Esophagus squamous epithelium (tissue), 5 donors: ENCODE results near the gene TGIF2. TPM values are rescaled to one million over a fixed set of nuclear protein-coding genes. Genes with fewer than 3 reads are reported as not detected.

Experiments
- DNase-seq: peaks from one replicate; lab custom pipeline; 2025; lab: John Stamatoyannopoulos, UW
- H3K27ac ChIP-seq, 4 donors: fragments of 200-600 bp; sonication (generic); one replicate each; pipeline ENCODE4 v1.5.1; 2016 to 2019; ENCODE audit warnings: mild to moderate bottlenecking in 1 of 4
- H3K27me3 ChIP-seq, 4 donors: fragments of 200-600 bp; sonication (generic); 1 replicate in 3 of 4; 2 replicates in 1 of 4; pipeline versions ENCODE4 v1.5.1 to v1.6.0; 2017 to 2021; ENCODE audit warnings: antibody characterized with exemption in 1 of 4
- H3K36me3 ChIP-seq, 3 donors: fragments of 200-600 bp; sonication (generic); one replicate each; pipeline ENCODE4 v1.5.1; 2016 to 2019
- H3K4me1 ChIP-seq, 3 donors: fragments of 200-600 bp; sonication (generic); one replicate each; pipeline ENCODE4 v1.5.1; 2017 to 2019
- H3K4me3 ChIP-seq, 4 donors: fragments of 200-600 bp; sonication (generic); 1 replicate in 3 of 4; 2 replicates in 1 of 4; pipeline ENCODE4 v1.5.1; 2016 to 2019; ENCODE audit warnings: mild to moderate bottlenecking in 2 of 4, moderate library complexity in 1 of 4
- H3K9me3 ChIP-seq, 3 donors: fragments of 200-600 bp; sonication (generic); one replicate each; pipeline ENCODE4 v1.5.1; 2016 to 2019
- CTCF ChIP-seq, 6 experiments: fragments of 450-650 bp in 4 of 6; fragments of 200-600 bp in 2 of 6; sonication (generic) in 2 of 6; IDR thresholded peaks; one replicate each; pipeline ENCODE4 v1.5.1; 2016 to 2019; ENCODE audit warnings: antibody characterized with exemption in 6 of 6, mild to moderate bottlenecking in 4 of 6, moderate library complexity in 4 of 6
- POLR2A ChIP-seq, 4 donors: fragments of 450-650 bp; IDR thresholded peaks; one replicate each; pipeline ENCODE4 v1.6.1; 2017; ENCODE audit warnings: antibody characterized with exemption in 4 of 4, mild to moderate bottlenecking in 4 of 4, moderate library complexity in 3 of 4
- whole genome bisulfite sequencing, 2 donors: methylation state at CpG; one replicate each; pipeline ENCODE4 v1.1.5; 2018; 5-methylcytosine and 5-hydroxymethylcytosine counted together
- intact Hi-C: fragments of 100-400 bp; cut with DNase I; formaldehyde crosslinking; loops from one replicate; pipeline ENCODE4 v1.15.0; 2022
- total RNA-seq, 4 donors: library from RNA; depleted of rRNA; stranded (reverse); fragments of >200 nt; gene quantifications; one replicate each; pipeline ENCODE4 v1.1.0, GENCODE V29; 2016
- donor health status: DM: yes; HTN: yes; CAD: no.

TGIF2 gene
- total RNA-seq, 4 donors from 2014 or later = 3.4 to 10.9 (median 7.1) TPM

DNA sequence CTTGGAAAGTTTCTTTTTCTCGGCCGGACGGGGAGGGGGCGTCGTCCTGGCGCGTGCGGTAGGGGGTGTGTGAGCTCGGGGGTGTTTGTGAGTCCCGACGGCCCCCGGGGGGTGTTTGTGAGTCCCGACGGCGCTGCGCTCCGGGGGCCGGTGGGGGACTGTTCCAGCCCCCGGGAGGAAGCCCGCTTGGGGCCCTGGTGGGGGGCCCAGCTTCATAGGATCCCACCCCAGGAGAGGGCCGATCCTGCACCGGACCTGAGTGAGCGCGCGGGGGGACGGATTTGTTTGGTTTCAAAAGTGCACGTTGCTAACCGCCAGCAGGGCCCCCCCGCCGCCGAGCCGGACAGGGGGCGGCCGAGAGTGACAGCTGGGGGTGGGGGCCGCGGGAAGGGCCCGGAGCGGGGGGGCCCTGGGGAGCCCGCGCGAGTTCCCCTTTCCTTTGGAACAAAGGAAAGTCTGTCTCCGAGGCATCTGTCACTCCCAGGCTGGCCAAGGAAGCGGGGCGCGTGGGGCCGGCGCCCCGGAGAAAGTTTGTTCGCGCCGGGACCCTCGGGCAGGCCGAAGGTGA lies 485 bp downstream of the TGIF2 start:
- 0% methylated on average over 2 to 8 of the region's 53 CpGs for WGBS, 2 donors
- intact Hi-C loops = no loop called here
- peaks cover 10 to 49% (median 17%) of the 10 kb centered on the region in 3 donors for H3K4me1 ChIP-seq

DNA sequence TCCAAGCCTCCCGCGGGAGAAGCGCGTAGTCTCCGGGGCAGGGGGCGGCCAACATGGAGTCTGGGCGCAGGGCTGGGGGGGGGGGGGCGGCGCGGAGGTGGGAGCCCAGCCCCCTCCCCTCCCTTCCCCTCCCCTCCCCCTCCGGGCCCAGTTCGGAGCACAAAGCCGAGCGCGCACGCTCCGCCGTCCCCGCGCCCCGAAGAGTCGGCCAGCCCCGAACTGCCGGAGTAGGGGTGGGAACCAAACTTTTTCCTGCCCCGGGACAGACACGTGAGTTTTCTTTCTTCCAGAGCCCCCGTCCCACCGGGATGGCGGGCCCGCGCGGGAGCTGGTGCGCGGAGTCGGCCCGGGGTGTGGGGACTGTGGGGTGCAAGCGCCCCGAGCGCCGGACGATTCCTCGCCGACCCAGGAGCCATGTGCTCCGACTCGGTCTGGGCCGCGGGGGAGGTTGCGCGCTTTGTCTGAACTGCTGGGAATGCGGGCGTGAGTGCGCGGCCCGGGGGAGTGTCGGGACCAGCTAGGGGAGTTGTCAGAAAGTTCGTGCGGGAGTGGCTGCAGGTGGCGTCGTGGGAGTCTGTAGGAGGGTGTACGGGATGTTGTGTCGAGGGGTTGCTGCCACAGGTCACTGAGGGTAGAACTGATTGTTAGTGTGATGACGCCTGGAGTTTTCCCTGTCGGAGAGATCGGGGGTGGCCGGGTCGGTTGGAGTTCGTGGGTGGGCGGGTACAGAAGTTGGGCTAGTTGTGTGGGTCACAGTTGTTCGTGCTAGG lies 1.2 kb downstream of the TGIF2 start:
- peaks cover 0 to 35% (median 0%) of the 10 kb centered on the region in 4 donors for H3K27me3 ChIP-seq
- 1% methylated on average over 13 to 18 of the region's 69 CpGs for WGBS, 2 donors
- no peaks in the 10 kb centered on the region for H3K9me3 ChIP-seq
- peak overlapping the region; percentile 47 to 89 (median 80) for H3K4me3 ChIP-seq
- H3K36me3 ChIP-seq = peaks cover 0 to 13% (median 2%) of the 10 kb centered on the region in 3 donors
- intact Hi-C loops = no loop called here
- peaks cover 10 to 49% (median 17%) of the 10 kb centered on the region in 3 donors for H3K4me1 ChIP-seq
- DNase-seq = no peak
- TF ChIP-seq POLR2A (IDR thresholded peaks at IDR 0.05) (no peak), CTCF (IDR thresholded peaks at IDR 0.05) (no peak)
- H3K27ac ChIP-seq = peak overlapping the region; percentile 82 to 95 (median 92)

More for the DNA sequence above, 485 bp downstream of the TGIF2 start:
- H3K9me3 ChIP-seq = no peaks in the 10 kb centered on the region
- peaks cover 0 to 7% (median 0%) of the 10 kb centered on the region in 3 donors for H3K36me3 ChIP-seq
- no peak for DNase-seq
- peaks cover 0 to 35% (median 0%) of the 10 kb centered on the region in 4 donors for H3K27me3 ChIP-seq
- H3K4me3 ChIP-seq = peak overlapping the region; percentile 47 to 89 (median 80)
- H3K27ac ChIP-seq = peak overlapping the region; percentile 82 to 95 (median 92)
- no peak for TF ChIP-seq CTCF (IDR thresholded peaks at IDR 0.05)
- TF ChIP-seq POLR2A (IDR thresholded peaks at IDR 0.05) = no peak

DNA sequence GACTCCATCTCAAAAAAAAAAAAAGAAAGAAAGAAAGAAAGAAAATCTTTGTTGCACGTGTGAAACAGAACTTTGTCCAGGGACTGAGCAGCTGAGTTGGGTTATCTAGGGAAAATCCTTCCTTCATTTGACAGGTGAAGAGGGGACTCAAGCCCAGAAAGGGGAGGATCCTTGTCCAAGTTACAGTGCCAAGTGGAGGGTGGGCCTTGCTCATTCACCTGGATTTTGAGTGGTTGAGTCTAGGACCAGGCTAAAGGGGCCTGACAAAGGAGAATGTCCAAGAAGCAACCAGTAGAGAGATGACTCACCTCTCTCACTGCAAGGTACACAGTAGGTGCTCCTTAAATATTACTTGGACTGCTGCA lies 2.7 kb downstream of the TGIF2 start:
- 41 to 73% methylated on average over 1 of the region's 1 CpG for WGBS, 2 donors
- intact Hi-C loops = no loop called here
- peak overlapping the region in 1 of 4 donors; percentile 91 for H3K27ac ChIP-seq

GRCh38 chr20:36578356-36579041 lies 5.1 kb downstream of the TGIF2 start:
- Histone ChIP-seq H3K27ac (no peak overlapping the region), H3K36me3 (peaks cover 0 to 47% (median 12%) of the 10 kb centered on the region in 3 donors), H3K9me3 (no peaks in the 10 kb centered on the region), H3K4me3 (no peak overlapping the region), H3K4me1 (peaks cover 1 to 36% (median 17%) of the 10 kb centered on the region in 3 donors), H3K27me3 (peaks cover 0 to 49% (median 0%) of the 10 kb centered on the region in 4 donors)
- 92 to 94% methylated on average over 14 of the region's 15 CpGs for WGBS, 2 donors
- intact Hi-C loops = no loop called here
- no peak for DNase-seq
- TF ChIP-seq CTCF (IDR thresholded peaks at IDR 0.05) = no peak
- no peak for TF ChIP-seq POLR2A (IDR thresholded peaks at IDR 0.05)

More for the DNA sequence above, 2.7 kb downstream of the TGIF2 start:
- no peak for DNase-seq
- peaks cover 0 to 42% (median 0%) of the 10 kb centered on the region in 4 donors for H3K27me3 ChIP-seq
- no peak for TF ChIP-seq POLR2A (IDR thresholded peaks at IDR 0.05)
- no peak for TF ChIP-seq CTCF (IDR thresholded peaks at IDR 0.05)
- H3K4me1 ChIP-seq = peaks cover 10 to 49% (median 17%) of the 10 kb centered on the region in 3 donors
- peaks cover 0 to 29% (median 12%) of the 10 kb centered on the region in 3 donors for H3K36me3 ChIP-seq
- no peaks in the 10 kb centered on the region for H3K9me3 ChIP-seq
- no peak overlapping the region for H3K4me3 ChIP-seq
